CD4-positive, alpha-beta T cell treated with Interleukin-6 for 4 hours (primary cell): Measurements from ENCODE around the gene FGF16.
"Not testable (repeated sequence)": the region's sequence is repeated elsewhere in the genome, so short reads cannot be mapped to it uniquely, and the experiment has no call there.

ENCODE experiments used
- DNase-seq: peaks from one replicate; pipeline ENCODE4 v3.0.0-alpha.2; 2020; ENCODE audit warnings: mixed read lengths

The FGF16 gene

GRCh38 chrX:77446908-77447652 lies at the start of gene FGF16:
Gene FGF16 (plus strand): TSS chrX:77447389. CDS start chrX:77447675, 286 bp downstream.
- no peak for DNase-seq

GRCh38 chrX:77398330-77398954 lies 48.7 kb upstream of the FGF16 start:
- no peak for DNase-seq

GRCh38 chrX:77404419-77404818 lies 42.8 kb upstream of the FGF16 start:
- DNase-seq: no peak

GRCh38 chrX:77407821-77408220 lies 39.4 kb upstream of the FGF16 start:
- not testable (repeated sequence) for DNase-seq

- DNase-seq: no peak
Measured at GRCh38 chrX:77412631-77413030, 34.6 kb upstream of the FGF16 start.

GRCh38 chrX:77415161-77415560 lies 32.0 kb upstream of the FGF16 start:
- DNase-seq: no peak

GRCh38 chrX:77415882-77416281 lies 31.3 kb upstream of the FGF16 start:
- no peak for DNase-seq

GRCh38 chrX:77422891-77423648 lies 24.1 kb upstream of the FGF16 start:
- no peak for DNase-seq

GRCh38 chrX:77426811-77427210 lies 20.4 kb upstream of the FGF16 start:
- DNase-seq: no peak

GRCh38 chrX:77427611-77428010 lies 19.6 kb upstream of the FGF16 start:
- DNase-seq: no peak

GRCh38 chrX:77428551-77428950 lies 18.6 kb upstream of the FGF16 start:
- no peak for DNase-seq

GRCh38 chrX:77431227-77431626 lies 16.0 kb upstream of the FGF16 start:
- DNase-seq: no peak

GRCh38 chrX:77433001-77433400 lies 14.2 kb upstream of the FGF16 start:
- no peak for DNase-seq

GRCh38 chrX:77434962-77435361 lies 12.2 kb upstream of the FGF16 start:
- DNase-seq: no peak

GRCh38 chrX:77436271-77436670 lies 10.9 kb upstream of the FGF16 start:
- DNase-seq: no peak

- no peak for DNase-seq
Measured at GRCh38 chrX:77436682-77437081, 10.5 kb upstream of the FGF16 start.

GRCh38 chrX:77440330-77440729 lies 6.9 kb upstream of the FGF16 start:
- no peak for DNase-seq

- DNase-seq: no peak
Measured at GRCh38 chrX:77441033-77441432, 6.2 kb upstream of the FGF16 start.

GRCh38 chrX:77441479-77441878 lies 5.7 kb upstream of the FGF16 start:
- no peak for DNase-seq

- DNase-seq: no peak
Measured at GRCh38 chrX:77442728-77443127, 4.5 kb upstream of the FGF16 start.

GRCh38 chrX:77444075-77444474 lies 3.1 kb upstream of the FGF16 start:
- no peak for DNase-seq

GRCh38 chrX:77444545-77444944 lies 2.6 kb upstream of the FGF16 start:
- no peak for DNase-seq

- DNase-seq: no peak
Measured at GRCh38 chrX:77446029-77446585, 1.1 kb upstream of the FGF16 start.
